ENCODE data around the gene PSMD2. TPM values are rescaled to one million over a fixed set of nuclear protein-coding genes. Genes with fewer than 3 reads are reported as not detected.
"Not testable (repeated sequence)": the region's sequence is repeated elsewhere in the genome, so short reads cannot be mapped to it uniquely, and the experiment has no call there.

PSMD2 gene
- polyA plus RNA-seq, 4 donors: 211 to 228 (median 220) TPM

- no peak for DNase-seq (ENCODE audit: low read depth in 4 of 4, low spot score in 2 of 4)
Observed at GRCh38 chr3:184337981-184338380, 38.9 kb downstream of the PSMD2 start.

GRCh38 chr3:184338511-184338945 is 39.5 kb downstream of the PSMD2 start:
- DNase-seq (ENCODE audit: low read depth in 4 of 4, low spot score in 2 of 4): no peak

GRCh38 chr3:184339001-184339400 is 40.0 kb downstream of the PSMD2 start:
- no peak for DNase-seq (ENCODE audit: low read depth in 4 of 4, low spot score in 2 of 4)

DNA sequence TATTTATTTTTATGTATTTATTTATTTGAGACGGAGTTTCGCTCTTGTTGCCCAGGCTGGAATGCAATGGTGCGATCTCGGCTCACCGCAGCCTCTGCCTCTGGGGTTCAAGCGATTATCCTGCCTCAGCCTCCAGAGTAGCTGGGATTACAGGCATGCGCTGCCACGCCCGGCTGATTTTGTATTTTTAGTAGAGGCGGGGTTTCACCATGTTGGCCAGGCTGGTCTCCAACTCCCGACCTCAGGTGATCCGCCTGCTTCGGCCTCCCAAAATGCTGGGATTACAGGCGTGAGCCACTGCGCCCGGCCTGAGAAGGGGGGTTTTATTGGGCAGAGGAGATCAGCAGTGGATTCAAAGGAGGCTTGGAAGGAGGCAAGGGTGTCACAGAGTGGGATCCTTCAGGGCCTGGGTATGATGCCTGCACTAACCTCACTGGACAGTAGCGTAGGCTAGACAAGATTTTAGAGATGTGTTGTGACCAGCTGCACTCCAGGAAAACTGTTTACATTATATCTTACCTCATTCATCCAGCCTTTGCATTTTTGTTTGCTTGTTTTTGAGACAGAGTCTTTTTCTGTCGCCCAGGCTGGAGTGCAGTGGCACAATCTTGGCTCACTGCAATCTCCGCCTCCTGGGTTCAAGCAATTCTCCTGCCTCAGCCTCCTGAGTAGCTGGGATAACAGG is 40.6 kb downstream of the PSMD2 start:
- not testable (repeated sequence) for DNase-seq (ENCODE audit: low read depth in 4 of 4, low spot score in 2 of 4)

DNA sequence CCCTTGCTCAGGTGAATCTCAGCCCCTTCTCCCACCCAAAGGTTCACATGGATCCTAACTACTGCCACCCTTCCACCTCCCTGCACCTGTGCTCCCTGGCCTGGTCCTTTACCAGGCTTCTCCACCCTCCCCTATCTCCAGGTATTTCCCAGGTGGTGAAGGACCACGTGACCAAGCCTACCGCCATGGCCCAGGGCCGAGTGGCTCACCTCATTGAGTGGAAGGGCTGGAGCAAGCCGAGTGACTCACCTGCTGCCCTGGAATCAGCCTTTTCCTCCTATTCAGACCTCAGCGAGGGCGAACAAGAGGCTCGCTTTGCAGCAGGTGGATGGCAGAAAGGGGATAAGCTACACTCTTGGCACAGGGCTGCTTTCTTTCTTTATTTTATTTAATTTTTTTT is 42.9 kb downstream of the PSMD2 start:
- DNase-seq (ENCODE audit: low read depth in 4 of 4, low spot score in 2 of 4): no peak

DNA sequence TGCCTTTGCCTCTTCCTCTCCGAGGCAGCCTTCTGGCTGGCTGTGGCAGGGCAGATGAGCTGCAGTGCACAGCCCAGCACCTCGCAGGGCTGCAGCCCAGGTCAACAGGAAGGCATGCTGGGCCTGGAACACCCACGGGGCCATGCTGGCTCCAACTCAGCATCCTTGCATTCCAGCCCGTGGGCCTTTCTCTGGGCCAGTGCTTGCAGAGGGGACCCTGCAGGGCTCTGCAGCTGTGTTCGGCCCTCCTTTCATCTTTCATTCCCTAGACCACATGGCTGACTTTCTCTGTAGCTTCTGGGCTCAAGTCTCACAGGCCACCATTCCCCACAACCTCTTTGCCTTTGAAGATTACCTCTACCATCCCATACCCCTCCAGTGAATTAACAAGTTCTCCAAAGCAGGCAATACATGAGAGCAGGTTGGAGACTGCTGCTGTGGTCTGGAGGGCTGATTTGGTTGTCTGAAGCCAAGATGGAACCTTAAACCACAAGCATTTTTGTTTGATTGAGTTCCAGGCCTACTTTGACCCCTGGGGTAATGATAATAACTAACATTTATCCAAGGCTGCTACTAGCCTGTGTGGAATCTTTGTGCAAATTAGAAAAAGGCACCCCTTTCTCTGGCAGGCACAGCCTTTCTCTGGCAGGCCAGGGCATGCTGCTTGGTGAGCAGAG is 44.3 kb downstream of the PSMD2 start:
- no peak for DNase-seq (ENCODE audit: low read depth in 4 of 4, low spot score in 2 of 4)

GRCh38 chr3:184344579-184345316 is 45.7 kb downstream of the PSMD2 start:
- no peak for DNase-seq (ENCODE audit: low read depth in 4 of 4, low spot score in 2 of 4)

GRCh38 chr3:184345317-184346144 is 46.5 kb downstream of the PSMD2 start:
- peak in 1 of 4 donors; percentile 46 for DNase-seq (ENCODE audit: low read depth in 4 of 4, low spot score in 2 of 4)

DNA sequence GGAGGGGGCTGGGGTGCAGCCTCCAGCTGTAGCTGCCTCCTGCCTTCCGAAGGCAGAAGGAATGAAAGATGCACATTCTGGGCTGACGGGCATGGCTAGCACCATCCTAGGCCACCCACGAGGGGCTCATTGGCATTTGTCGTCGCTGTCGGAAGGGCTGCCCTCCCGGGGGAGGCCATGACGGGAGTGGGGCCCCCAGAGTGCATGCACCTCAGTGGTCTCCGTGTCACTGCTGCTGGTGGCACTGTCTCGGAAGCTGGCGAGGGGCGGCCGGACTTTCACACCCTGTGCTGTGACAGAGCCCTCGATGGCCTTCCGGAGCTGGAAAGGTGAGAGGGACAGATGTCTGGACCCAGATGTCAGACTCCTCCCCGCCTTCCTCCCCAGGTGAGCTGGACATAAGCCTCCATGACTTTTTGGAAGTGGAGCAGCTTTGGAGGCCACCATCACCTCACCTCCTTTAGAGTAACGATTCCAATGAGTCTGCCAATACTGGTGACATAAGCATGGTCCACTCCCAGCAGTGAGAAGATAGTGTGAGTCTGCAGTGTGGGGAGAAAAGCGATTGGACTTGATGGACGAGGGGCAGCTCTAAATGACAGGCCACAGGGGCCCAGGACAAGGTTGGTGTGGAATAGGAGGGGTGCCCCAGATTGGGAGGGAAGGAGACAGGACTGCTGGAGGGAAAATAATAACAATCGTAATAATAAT is 47.6 kb downstream of the PSMD2 start:
- DNase-seq (ENCODE audit: low read depth in 4 of 4, low spot score in 2 of 4): no peak

- DNase-seq (ENCODE audit: low read depth in 4 of 4, low spot score in 2 of 4): no peak
Observed at GRCh38 chr3:184347321-184348056, 48.4 kb downstream of the PSMD2 start.

DNA sequence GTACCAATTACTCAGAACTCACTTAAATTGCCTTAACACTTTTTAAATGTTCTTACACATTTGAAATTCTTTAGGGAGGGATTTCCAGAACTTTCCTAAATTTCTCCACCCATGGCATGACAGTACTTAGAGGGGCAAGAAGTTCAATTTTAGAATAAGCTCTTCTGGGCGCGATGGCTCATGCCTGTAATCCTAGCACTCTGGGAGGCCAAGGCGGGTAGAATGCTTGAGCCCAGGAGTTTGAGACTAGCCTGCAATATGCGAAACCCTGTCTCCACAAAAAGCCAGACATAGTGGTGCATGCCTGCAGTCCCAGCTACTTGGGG is 49.0 kb downstream of the PSMD2 start:
- DNase-seq (ENCODE audit: low read depth in 4 of 4, low spot score in 2 of 4): no peak

- DNase-seq (ENCODE audit: low read depth in 4 of 4, low spot score in 2 of 4): no peak
Observed at GRCh38 chr3:184349563-184350470, 50.8 kb downstream of the PSMD2 start.

DNA sequence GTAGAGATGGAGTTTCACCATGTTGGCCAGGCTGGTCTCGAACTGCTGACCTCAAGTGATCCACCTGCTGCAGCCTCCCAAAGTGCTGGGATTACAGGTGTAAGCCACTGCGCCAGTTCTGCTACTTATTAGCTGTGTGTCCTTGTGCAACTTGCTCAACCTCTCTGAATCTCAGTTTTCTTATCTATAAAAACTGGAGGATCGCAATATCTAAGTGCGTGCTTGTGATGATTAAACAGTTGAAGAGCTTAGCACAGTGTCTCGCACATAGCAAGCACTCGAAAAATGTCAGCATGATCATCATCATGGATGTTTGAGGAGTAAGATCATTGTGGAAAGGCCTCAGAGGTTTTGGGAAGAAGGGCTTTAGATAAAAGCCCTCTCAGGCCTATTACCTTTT is 51.6 kb downstream of the PSMD2 start:
- DNase-seq (ENCODE audit: low read depth in 4 of 4, low spot score in 2 of 4): no peak

GRCh38 chr3:184351511-184352148 is 52.6 kb downstream of the PSMD2 start:
- no peak for DNase-seq (ENCODE audit: low read depth in 4 of 4, low spot score in 2 of 4)

- DNase-seq (ENCODE audit: low read depth in 4 of 4, low spot score in 2 of 4): no peak
Observed at GRCh38 chr3:184352149-184352785, 53.2 kb downstream of the PSMD2 start.

- DNase-seq (ENCODE audit: low read depth in 4 of 4, low spot score in 2 of 4): no peak
Observed at GRCh38 chr3:184352897-184353545, 54.0 kb downstream of the PSMD2 start.

- DNase-seq (ENCODE audit: low read depth in 4 of 4, low spot score in 2 of 4): no peak
Observed at GRCh38 chr3:184353546-184353941, 54.5 kb downstream of the PSMD2 start.
